Neural cell (in vitro differentiated cells): ENCODE measurements around the gene XPR1. TPM values are rescaled to one million over a fixed set of nuclear protein-coding genes. Genes with fewer than 3 reads are reported as not detected.

Experiments
- H2AFZ ChIP-seq: fragments of 200-600, 300-800 bp; sonication (generic), shearing (Covaris generic); 2 replicates; pipeline ENCODE4 v1.6.0; 2014; ENCODE audit warnings: low read depth, mild to moderate bottlenecking, antibody characterized with exemption, low read length, moderate library complexity
- H3F3A ChIP-seq: fragments of 200-600 bp; shearing (Covaris generic); 2 replicates; pipeline ENCODE4 v1.6.1; 2016; ENCODE audit warnings: mild to moderate bottlenecking, moderate library complexity, mixed read lengths, antibody characterized with exemption, low read length; ENCODE audit not compliant: insufficient read depth, poor library complexity, severe bottlenecking
- H3K27ac ChIP-seq: fragments of 200-600, 300-800 bp; sonication (generic), shearing (Covaris generic); 2 replicates; pipeline ENCODE4 v1.5.1; 2014; ENCODE audit warnings: mild to moderate bottlenecking, low read length, moderate library complexity
- H3K27me3 ChIP-seq: fragments of 300-800, 200-600 bp; sonication (generic), shearing (Covaris generic); 2 replicates; pipeline ENCODE4 v1.6.0; 2014; ENCODE audit warnings: mild to moderate bottlenecking, low read depth, low read length, moderate library complexity; ENCODE audit not compliant: insufficient read depth
- H3K36me3 ChIP-seq: fragments of 300-800, 200-600 bp; sonication (generic), shearing (Covaris generic); 2 replicates; pipeline ENCODE4 v1.5.1; 2014; ENCODE audit warnings: mild to moderate bottlenecking, antibody characterized with exemption, low read length, moderate library complexity; ENCODE audit not compliant: insufficient read depth
- H3K4me2 ChIP-seq: fragments of 300-800, 200-600 bp; sonication (generic), shearing (Covaris generic); 2 replicates; pipeline ENCODE4 v1.6.0; 2014; ENCODE audit warnings: mild to moderate bottlenecking, low read length
- H3K4me3 ChIP-seq: fragments of 300-800, 200-600 bp; sonication (generic), shearing (Covaris generic); 2 replicates; pipeline ENCODE4 v1.5.1; 2014; ENCODE audit warnings: mild to moderate bottlenecking, low read length, moderate library complexity
- H3K79me2 ChIP-seq: fragments of 200-600 bp; shearing (Covaris generic); replicated peaks from 2 replicates; pipeline ENCODE4 v1.6.0; 2014; ENCODE audit warnings: mild to moderate bottlenecking, low read length, moderate library complexity; ENCODE audit not compliant: insufficient read depth
- H3K9ac ChIP-seq: fragments of 300-800, 200-600 bp; sonication (generic), shearing (Covaris generic); 2 replicates; pipeline ENCODE4 v1.6.1; 2016; ENCODE audit warnings: mild to moderate bottlenecking, low read length, mixed read lengths
- H3K9me2 ChIP-seq: fragments of 200-600 bp; shearing (Covaris generic); 2 replicates; pipeline ENCODE4 v1.6.1; 2016; ENCODE audit warnings: mild to moderate bottlenecking, low read length, mixed read lengths; ENCODE audit not compliant: insufficient read depth
- H3K9me3 ChIP-seq: fragments of 200-600, 300-800 bp; sonication (generic), shearing (Covaris generic); 2 replicates; pipeline ENCODE4 v1.6.1; 2016; ENCODE audit warnings: mild to moderate bottlenecking, mixed run types, low read length, moderate library complexity, mixed read lengths
- H4K20me1 ChIP-seq: fragments of 200-600 bp; shearing (Covaris generic); 2 replicates; pipeline ENCODE4 v1.6.1; 2016; ENCODE audit warnings: mild to moderate bottlenecking, mixed run types; ENCODE audit not compliant: insufficient read depth
- CTCF ChIP-seq: fragments of 450-650 bp; IDR thresholded peaks from 2 replicates; pipeline ENCODE4 v1.5.1; 2014; ENCODE audit warnings: antibody characterized with exemption, mild to moderate bottlenecking, moderate library complexity; ENCODE audit not compliant: poor library complexity, severe bottlenecking
- EP300 ChIP-seq: fragments of 450-650 bp; conservative IDR thresholded peaks from 2 replicates; pipeline ENCODE4 v1.6.1; 2014; ENCODE audit warnings: antibody characterized with exemption, mild to moderate bottlenecking, moderate library complexity; ENCODE audit not compliant: poor library complexity, severe bottlenecking
- EZH2 ChIP-seq: fragments of 200-600, 300-800 bp; shearing (Covaris generic), sonication (generic); IDR thresholded peaks from 2 replicates; pipeline ENCODE4 v1.6.1; 2014; ENCODE audit warnings: antibody characterized with exemption, low read length, borderline replicate concordance, mild to moderate bottlenecking; ENCODE audit not compliant: insufficient read depth, poor library complexity, severe bottlenecking
- MXI1 ChIP-seq: fragments of 450-650 bp; conservative IDR thresholded peaks from 2 replicates; pipeline ENCODE4 v1.6.1; 2014; ENCODE audit warnings: antibody characterized with exemption, mild to moderate bottlenecking; ENCODE audit not compliant: poor library complexity, severe bottlenecking
- POLR2AphosphoS5 ChIP-seq: IDR thresholded peaks from 2 replicates; pipeline ENCODE4 v1.6.1; 2012
- RAD21 ChIP-seq: fragments of 450-650 bp; conservative IDR thresholded peaks from 2 replicates; pipeline ENCODE4 v1.6.1; 2014; ENCODE audit warnings: antibody characterized with exemption, mild to moderate bottlenecking, moderate library complexity
- REST ChIP-seq: IDR thresholded peaks from 2 replicates; pipeline ENCODE4 v1.6.1; 2012; ENCODE audit warnings: borderline replicate concordance
- SMC3 ChIP-seq: fragments of 450-650 bp; conservative IDR thresholded peaks from 2 replicates; pipeline ENCODE4 v1.6.1; 2014; ENCODE audit warnings: antibody characterized with exemption, mild to moderate bottlenecking, moderate library complexity; ENCODE audit not compliant: poor library complexity
- TAF1 ChIP-seq: IDR thresholded peaks from 2 replicates; pipeline ENCODE4 v1.6.1; 2012; ENCODE audit warnings: low read depth
- polyA plus RNA-seq: library from polyadenylated mRNA; depleted of rRNA; stranded (reverse); fragments of >200 nt; gene quantifications from 2 replicates; pipeline ENCODE4 v1.2.3, GENCODE V29; 2014

Gene XPR1
- polyA plus RNA-seq, 1 donor from 2014 or later, result 185 TPM

GRCh38 chr1:180598333-180598974 lies 33.4 kb upstream of the XPR1 start:
- Histone ChIP-seq H3K79me2 (no peaks in the 10 kb centered on the region), H3K9me2 (no peaks in the 10 kb centered on the region), H3K27me3 (no peaks in the 10 kb centered on the region), H2AFZ (no peak overlapping the region), H3F3A (no peaks in the 10 kb centered on the region), H3K9ac (no peak overlapping the region), H3K27ac (peak overlapping the region; percentile 26), H3K9me3 (no peaks in the 10 kb centered on the region), H3K4me3 (no peak overlapping the region), H3K4me2 (no peak overlapping the region), H3K36me3 (no peaks in the 10 kb centered on the region), H4K20me1 (no peaks in the 10 kb centered on the region)
- TF ChIP-seq SMC3, result no peak
- no peak for TF ChIP-seq TAF1
- no peak for TF ChIP-seq POLR2AphosphoS5
- TF ChIP-seq EZH2, result no peak
- no peak for TF ChIP-seq MXI1
- TF ChIP-seq REST, result no peak
- no peak for TF ChIP-seq RAD21
- no peak for TF ChIP-seq CTCF
- no peak for TF ChIP-seq EP300

GRCh38 chr1:180600343-180600742 lies 31.5 kb upstream of the XPR1 start:
- H3K27ac ChIP-seq, result no peak overlapping the region
- H3K4me2 ChIP-seq, result no peak overlapping the region

More at GRCh38 chr1:180600343-180600742, 31.5 kb upstream of the XPR1 start:
- Histone ChIP-seq H3K9ac (no peak overlapping the region), H3F3A (no peaks in the 10 kb centered on the region), H3K9me3 (no peaks in the 10 kb centered on the region), H2AFZ (no peak overlapping the region), H3K36me3 (no peaks in the 10 kb centered on the region), H3K27me3 (no peaks in the 10 kb centered on the region), H3K4me3 (no peak overlapping the region), H3K9me2 (no peaks in the 10 kb centered on the region), H4K20me1 (no peaks in the 10 kb centered on the region), H3K79me2 (no peaks in the 10 kb centered on the region)
- TF ChIP-seq SMC3, result no peak
